BLaER1 treated with 17β-estradiol and CSF1 and Interleukin-3, amounts not matched to agents 10 nM and 100 nM (cell line): Measurements from ENCODE around the gene ZW10.

Source experiments
- H3K27ac ChIP-seq, 11 experiments: shearing (Covaris generic); formaldehyde crosslinking; 2 replicates each; pipeline ENCODE4 v1.8.1; 2022
- H3K27me3 ChIP-seq, 11 experiments: shearing (Covaris generic); formaldehyde crosslinking; 2 replicates each; pipeline ENCODE4 v1.8.1; 2022
- H3K36me3 ChIP-seq, 11 experiments: shearing (Covaris generic); formaldehyde crosslinking; 2 replicates each; pipeline ENCODE4 v1.8.1; 2022
- H3K4me1 ChIP-seq, 10 experiments: shearing (Covaris generic); formaldehyde crosslinking; 2 replicates each; pipeline ENCODE4 v1.8.1; 2022
- H3K4me2 ChIP-seq, 11 experiments: shearing (Covaris generic); formaldehyde crosslinking; 2 replicates each; pipeline ENCODE4 v1.8.1; 2022
- H3K4me3 ChIP-seq, 10 experiments: shearing (Covaris generic); formaldehyde crosslinking; 2 replicates each; pipeline ENCODE4 v1.8.1; 2022
- H3K9ac ChIP-seq, 11 experiments: shearing (Covaris generic); formaldehyde crosslinking; 2 replicates each; pipeline ENCODE4 v1.8.1; 2022
- H3K9me3 ChIP-seq, 11 experiments: shearing (Covaris generic); formaldehyde crosslinking; replicated peaks in 1 of 11; 2 replicates each; pipeline ENCODE4 v1.8.1; 2022
- H4K20me1 ChIP-seq, 11 experiments: shearing (Covaris generic); formaldehyde crosslinking; 2 replicates each; pipeline ENCODE4 v1.8.1; 2022
- Cebpa-rat ChIP-seq, 11 experiments: shearing (Covaris generic); IDR thresholded peaks; 2 replicates each; pipeline ENCODE4 v1.8.1; 2022

ZW10 gene, protein sequence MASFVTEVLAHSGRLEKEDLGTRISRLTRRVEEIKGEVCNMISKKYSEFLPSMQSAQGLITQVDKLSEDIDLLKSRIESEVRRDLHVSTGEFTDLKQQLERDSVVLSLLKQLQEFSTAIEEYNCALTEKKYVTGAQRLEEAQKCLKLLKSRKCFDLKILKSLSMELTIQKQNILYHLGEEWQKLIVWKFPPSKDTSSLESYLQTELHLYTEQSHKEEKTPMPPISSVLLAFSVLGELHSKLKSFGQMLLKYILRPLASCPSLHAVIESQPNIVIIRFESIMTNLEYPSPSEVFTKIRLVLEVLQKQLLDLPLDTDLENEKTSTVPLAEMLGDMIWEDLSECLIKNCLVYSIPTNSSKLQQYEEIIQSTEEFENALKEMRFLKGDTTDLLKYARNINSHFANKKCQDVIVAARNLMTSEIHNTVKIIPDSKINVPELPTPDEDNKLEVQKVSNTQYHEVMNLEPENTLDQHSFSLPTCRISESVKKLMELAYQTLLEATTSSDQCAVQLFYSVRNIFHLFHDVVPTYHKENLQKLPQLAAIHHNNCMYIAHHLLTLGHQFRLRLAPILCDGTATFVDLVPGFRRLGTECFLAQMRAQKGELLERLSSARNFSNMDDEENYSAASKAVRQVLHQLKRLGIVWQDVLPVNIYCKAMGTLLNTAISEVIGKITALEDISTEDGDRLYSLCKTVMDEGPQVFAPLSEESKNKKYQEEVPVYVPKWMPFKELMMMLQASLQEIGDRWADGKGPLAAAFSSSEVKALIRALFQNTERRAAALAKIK

GRCh38 chr11:113773416-113774173 is at the start of gene ZW10:
TSS of gene ZW10 (minus strand) at chr11:113773692. CDS start at chr11:113773666, 26 bp downstream.
- Histone ChIP-seq H3K27me3 (no peaks in the 10 kb centered on the region), H3K4me1 (peaks cover 9 to 15% (median 12%) of the 10 kb centered on the region in 10 experiments), H3K4me2 (peak within 1 kb of the TSS; percentile 80 to 92 (median 86)), H4K20me1 (peaks cover 0 to 20% (median 0%) of the 10 kb centered on the region in 11 experiments; a peak in 5 of 22 replicates), H3K9ac (peak within 1 kb of the TSS; percentile 88 to 98 (median 94)), H3K27ac (peak within 1 kb of the TSS; percentile 68 to 92 (median 87)), H3K36me3 (peaks cover 6 to 35% (median 23%) of the 10 kb centered on the region in 11 experiments), H3K9me3 (no peaks in the 10 kb centered on the region), H3K4me3 (peak within 1 kb of the TSS; percentile 74 to 99 (median 93))
- no peak for TF ChIP-seq Cebpa-rat (IDR thresholded peaks at IDR 0.05)

GRCh38 chr11:113818426-113818825 is 44.9 kb upstream of the ZW10 start:
- Histone ChIP-seq H3K4me3 (no peak overlapping the region), H3K36me3 (peaks cover 49 to 85% (median 72%) of the 10 kb centered on the region in 11 experiments), H3K9ac (no peak overlapping the region), H3K4me2 (no peak overlapping the region), H3K27ac (no peak overlapping the region), H3K27me3 (no peaks in the 10 kb centered on the region), H4K20me1 (no peaks in the 10 kb centered on the region), H3K4me1 (no peaks in the 10 kb centered on the region), H3K9me3 (peaks cover 0 to 5% (median 0%) of the 10 kb centered on the region in 11 experiments; a peak in 1 of 22 replicates)
- TF ChIP-seq Cebpa-rat (IDR thresholded peaks at IDR 0.05), result no peak

DNA sequence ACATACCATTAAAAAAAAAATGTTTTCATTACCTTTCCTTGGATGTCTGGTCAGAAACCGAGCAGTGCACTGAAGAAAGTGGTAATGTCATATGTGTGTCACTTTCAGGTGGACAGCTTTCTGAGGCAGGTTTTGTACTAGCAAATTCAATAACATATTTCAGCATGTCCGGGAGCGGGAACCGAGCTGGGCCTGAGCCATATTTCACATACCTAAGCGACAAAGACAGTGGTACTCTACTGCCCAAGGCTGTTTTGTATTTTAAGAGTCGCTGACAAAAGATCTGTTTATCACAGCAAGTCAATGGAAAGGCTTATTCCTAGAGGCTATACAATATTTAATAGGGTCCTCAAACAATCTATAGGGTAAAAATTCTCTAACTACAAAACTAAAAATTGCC is 44.1 kb upstream of the ZW10 start:
- Histone ChIP-seq H3K9me3 (peaks cover 0 to 5% (median 0%) of the 10 kb centered on the region in 11 experiments; a peak in 1 of 22 replicates), H3K4me1 (no peaks in the 10 kb centered on the region), H3K36me3 (peaks cover 41 to 85% (median 72%) of the 10 kb centered on the region in 11 experiments), H3K27me3 (no peaks in the 10 kb centered on the region), H3K4me2 (no peak overlapping the region), H3K27ac (no peak overlapping the region), H3K9ac (no peak overlapping the region), H4K20me1 (no peaks in the 10 kb centered on the region), H3K4me3 (no peak overlapping the region)
- TF ChIP-seq Cebpa-rat (IDR thresholded peaks at IDR 0.05), result no peak

DNA sequence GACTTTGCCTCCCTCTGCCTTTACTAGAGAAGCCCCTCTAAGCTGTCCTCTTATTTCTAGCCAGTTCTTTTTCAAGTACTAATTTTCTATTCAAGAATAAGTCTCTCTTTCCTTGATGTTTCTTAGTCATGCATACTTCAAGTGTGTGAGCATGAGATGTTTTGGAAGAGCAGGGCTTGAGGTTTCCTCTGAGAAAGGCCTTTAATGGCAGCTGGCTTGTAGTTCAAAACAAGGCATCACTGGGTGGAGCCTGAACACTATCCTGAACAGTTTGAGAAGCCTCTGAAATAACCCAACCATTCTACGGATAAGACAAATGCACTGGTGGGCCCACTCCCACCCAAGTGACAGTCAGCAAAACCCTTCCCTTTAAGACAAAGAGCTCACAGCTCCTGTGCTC is 43.7 kb upstream of the ZW10 start:
- Histone ChIP-seq H3K9me3 (peaks cover 0 to 5% (median 0%) of the 10 kb centered on the region in 11 experiments; a peak in 1 of 22 replicates), H3K36me3 (peaks cover 40 to 85% (median 72%) of the 10 kb centered on the region in 11 experiments), H3K27ac (no peak overlapping the region)

GRCh38 chr11:113814181-113814580 is 40.7 kb upstream of the ZW10 start:
- TF ChIP-seq Cebpa-rat (IDR thresholded peaks at IDR 0.05), result no peak
- no peaks in the 10 kb centered on the region for H3K9me3 ChIP-seq
- H3K4me2 ChIP-seq, result no peak overlapping the region
- H3K27me3 ChIP-seq, result no peaks in the 10 kb centered on the region
- H4K20me1 ChIP-seq, result no peaks in the 10 kb centered on the region
- peaks cover 36 to 87% (median 73%) of the 10 kb centered on the region in 11 experiments for H3K36me3 ChIP-seq
- H3K27ac ChIP-seq, result no peak overlapping the region
- H3K9ac ChIP-seq, result no peak overlapping the region
- H3K4me1 ChIP-seq, result no peaks in the 10 kb centered on the region
- H3K4me3 ChIP-seq, result no peak overlapping the region

More for the DNA sequence above, 43.7 kb upstream of the ZW10 start:
- no peak for TF ChIP-seq Cebpa-rat (IDR thresholded peaks at IDR 0.05)
- Histone ChIP-seq H3K4me2 (no peak overlapping the region), H3K9ac (no peak overlapping the region), H3K27me3 (no peaks in the 10 kb centered on the region), H4K20me1 (no peaks in the 10 kb centered on the region), H3K4me3 (no peak overlapping the region), H3K4me1 (no peaks in the 10 kb centered on the region)

DNA sequence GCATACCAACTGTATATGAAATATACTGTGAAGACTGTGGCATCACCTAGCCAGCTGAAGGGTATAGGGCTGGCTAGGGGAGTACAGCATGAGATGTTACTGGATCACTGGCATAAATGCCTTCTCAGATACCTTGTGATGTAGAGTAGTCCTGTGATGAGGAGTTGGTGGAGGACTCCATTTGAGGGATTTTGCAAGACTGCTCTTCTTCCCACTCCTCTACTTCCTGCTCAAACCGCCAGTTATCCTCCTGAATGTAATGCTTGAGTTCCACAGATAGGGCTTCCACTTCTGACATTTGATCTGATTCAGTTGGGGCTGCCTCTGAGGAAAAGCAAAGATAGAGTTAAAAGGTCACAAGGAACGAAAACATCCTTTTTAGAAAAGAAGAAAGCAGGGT is 35.4 kb upstream of the ZW10 start:
- Histone ChIP-seq H3K4me1 (no peaks in the 10 kb centered on the region), H3K27me3 (no peaks in the 10 kb centered on the region), H4K20me1 (no peaks in the 10 kb centered on the region), H3K27ac (no peak overlapping the region), H3K9me3 (no peaks in the 10 kb centered on the region), H3K4me3 (no peak overlapping the region), H3K36me3 (peaks cover 71 to 100% (median 92%) of the 10 kb centered on the region in 11 experiments), H3K4me2 (no peak overlapping the region), H3K9ac (no peak overlapping the region)
- no peak for TF ChIP-seq Cebpa-rat (IDR thresholded peaks at IDR 0.05)

DNA sequence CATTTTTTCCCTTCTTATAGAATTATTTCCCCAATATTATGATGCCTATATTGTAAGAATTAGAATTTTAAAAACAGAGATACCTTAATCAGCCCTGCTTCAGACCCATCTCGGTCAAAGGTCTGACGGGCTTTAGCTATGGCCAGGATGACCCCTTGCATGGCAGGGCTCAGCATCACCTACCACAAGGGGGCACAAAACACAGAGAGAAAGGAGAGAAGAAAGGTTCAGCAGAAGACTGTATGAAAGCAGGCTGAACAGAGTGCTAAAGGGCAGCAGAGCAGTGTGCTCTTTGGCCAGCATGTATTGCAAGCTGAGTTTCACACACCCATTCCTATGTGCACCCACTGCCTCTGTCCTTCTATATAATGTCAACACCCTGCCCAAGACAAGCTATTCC is 32.9 kb upstream of the ZW10 start:
- Histone ChIP-seq H3K4me2 (no peak overlapping the region), H3K9me3 (no peaks in the 10 kb centered on the region), H3K27me3 (no peaks in the 10 kb centered on the region)

GRCh38 chr11:113805640-113806039 is 32.1 kb upstream of the ZW10 start:
- no peak overlapping the region for H3K4me3 ChIP-seq
- no peaks in the 10 kb centered on the region for H3K27me3 ChIP-seq
- H3K9me3 ChIP-seq, result no peaks in the 10 kb centered on the region
- no peak overlapping the region for H3K27ac ChIP-seq
- TF ChIP-seq Cebpa-rat (IDR thresholded peaks at IDR 0.05), result no peak
- H3K4me1 ChIP-seq, result no peaks in the 10 kb centered on the region
- no peaks in the 10 kb centered on the region for H4K20me1 ChIP-seq
- H3K4me2 ChIP-seq, result no peak overlapping the region
- H3K9ac ChIP-seq, result no peak overlapping the region
- peaks cover 88 to 100% (median 95%) of the 10 kb centered on the region in 11 experiments for H3K36me3 ChIP-seq

More for the DNA sequence above, 32.9 kb upstream of the ZW10 start:
- Histone ChIP-seq H3K9ac (no peak overlapping the region), H4K20me1 (no peaks in the 10 kb centered on the region), H3K27ac (no peak overlapping the region), H3K36me3 (peaks cover 82 to 100% (median 95%) of the 10 kb centered on the region in 11 experiments), H3K4me3 (no peak overlapping the region), H3K4me1 (no peaks in the 10 kb centered on the region)
- TF ChIP-seq Cebpa-rat (IDR thresholded peaks at IDR 0.05), result no peak

DNA sequence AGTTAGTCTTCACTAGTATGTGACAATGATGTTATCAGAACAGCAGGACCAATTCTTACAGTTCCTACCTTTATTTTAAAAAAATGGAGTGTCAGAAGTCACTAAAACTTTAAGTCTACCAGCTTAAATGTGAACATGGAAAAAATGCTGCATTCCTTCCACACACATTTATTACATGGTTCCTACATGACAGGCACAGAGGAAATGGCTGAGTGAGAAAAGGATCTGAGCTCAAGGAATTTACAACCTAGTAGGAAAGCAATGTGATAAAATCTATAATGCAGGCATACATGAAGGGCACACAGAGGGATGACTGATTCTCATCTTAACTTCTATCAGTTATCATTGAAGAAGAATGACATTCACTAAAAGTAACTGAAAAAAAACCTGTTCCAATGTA is 29.1 kb upstream of the ZW10 start:
- H3K4me1 ChIP-seq, result no peaks in the 10 kb centered on the region
- H4K20me1 ChIP-seq, result no peaks in the 10 kb centered on the region
- no peak overlapping the region for H3K9ac ChIP-seq
- no peak overlapping the region for H3K4me3 ChIP-seq
- H3K27ac ChIP-seq, result no peak overlapping the region
- H3K9me3 ChIP-seq, result no peaks in the 10 kb centered on the region
- H3K27me3 ChIP-seq, result no peaks in the 10 kb centered on the region
- peaks cover 83 to 100% (median 92%) of the 10 kb centered on the region in 11 experiments for H3K36me3 ChIP-seq
- no peak overlapping the region for H3K4me2 ChIP-seq
- TF ChIP-seq Cebpa-rat (IDR thresholded peaks at IDR 0.05), result no peak
